Gastroesophageal sphincter (tissue), 4 donors: ENCODE results near the gene RUFY3. TPM values are rescaled to one million over a fixed set of nuclear protein-coding genes. Genes with fewer than 3 reads are reported as not detected.
"Not testable (repeated sequence)": the region's sequence is repeated elsewhere in the genome, so short reads cannot be mapped to it uniquely, and the experiment has no call there.

ENCODE experiments used
- ATAC-seq: fragments of 150-250 bp; one replicate; pipeline ENCODE4 v1.9.1; 2016; ENCODE audit warnings: mild to moderate bottlenecking, moderate library complexity
- H3K27ac ChIP-seq, 4 donors: fragments of 200-600 bp; sonication (generic) in 3 of 4; 1 replicate in 3 of 4; 2 replicates in 1 of 4; pipeline ENCODE4 v1.5.1; 2016 to 2019
- H3K27me3 ChIP-seq: fragments of 200-600 bp; sonication (generic); one replicate; pipeline ENCODE4 v1.5.1; 2019
- H3K36me3 ChIP-seq, 2 donors: fragments of 200-600 bp; sonication (generic); one replicate each; pipeline ENCODE4 v1.5.1; 2019; ENCODE audit warnings: control low read depth in 1 of 2
- H3K4me1 ChIP-seq, 3 donors: fragments of 200-600 bp; sonication (generic); 1 replicate in 2 of 3; 2 replicates in 1 of 3; pipeline ENCODE4 v1.5.1; 2016 to 2019; ENCODE audit warnings: control low read depth in 2 of 3
- H3K4me3 ChIP-seq, 2 donors: fragments of 200-600 bp; sonication (generic); one replicate each; pipeline ENCODE4 v1.5.1; 2019; ENCODE audit warnings: mild to moderate bottlenecking in 1 of 2, moderate library complexity in 1 of 2
- H3K9me3 ChIP-seq, 3 donors: fragments of 200-600 bp; sonication (generic); one replicate each; pipeline ENCODE4 v1.5.1; 2017 to 2019; ENCODE audit warnings: control low read depth in 2 of 3
- EP300 ChIP-seq: sonication (generic); formaldehyde crosslinking; IDR thresholded peaks from one replicate; pipeline ENCODE4 v1.6.1; 2017; ENCODE audit warnings: antibody characterized with exemption, mild to moderate bottlenecking
- POLR2A ChIP-seq, 2 donors: fragments of 450-650 bp; IDR thresholded peaks; one replicate each; pipeline ENCODE4 v1.6.1; 2017; ENCODE audit warnings: antibody characterized with exemption in 2 of 2, mild to moderate bottlenecking in 2 of 2, moderate library complexity in 1 of 2
- POLR2AphosphoS5 ChIP-seq: sonication (generic); formaldehyde crosslinking; IDR thresholded peaks from one replicate; pipeline ENCODE4 v1.6.1; 2017; ENCODE audit warnings: antibody characterized with exemption
- WGBS, 2 donors: methylation state at CpG; one replicate each; pipeline ENCODE4 v1.1.5; 2018; ENCODE audit warnings: low coverage in 1 of 2; 5-methylcytosine and 5-hydroxymethylcytosine counted together
- total RNA-seq, 4 donors: library from RNA; depleted of rRNA; stranded (reverse); fragments of >200 nt; gene quantifications; one replicate each; pipeline ENCODE4 v1.1.0, GENCODE V29; 2016
- TF ChIP-seq, protein P1 (sequence below), 4 experiments: fragments of 200-600 bp in 2 of 4; fragments of 450-650 bp in 2 of 4; sonication (generic) in 1 of 4; IDR thresholded peaks; one replicate each; pipeline ENCODE4 v1.5.1; 2017 to 2019; ENCODE audit warnings: antibody characterized with exemption in 4 of 4, mild to moderate bottlenecking in 2 of 4, moderate library complexity in 2 of 4

The RUFY3 gene
- total RNA-seq, 4 donors from 2014 or later, result 40.4 to 57.7 (median 49.7) TPM

DNA sequence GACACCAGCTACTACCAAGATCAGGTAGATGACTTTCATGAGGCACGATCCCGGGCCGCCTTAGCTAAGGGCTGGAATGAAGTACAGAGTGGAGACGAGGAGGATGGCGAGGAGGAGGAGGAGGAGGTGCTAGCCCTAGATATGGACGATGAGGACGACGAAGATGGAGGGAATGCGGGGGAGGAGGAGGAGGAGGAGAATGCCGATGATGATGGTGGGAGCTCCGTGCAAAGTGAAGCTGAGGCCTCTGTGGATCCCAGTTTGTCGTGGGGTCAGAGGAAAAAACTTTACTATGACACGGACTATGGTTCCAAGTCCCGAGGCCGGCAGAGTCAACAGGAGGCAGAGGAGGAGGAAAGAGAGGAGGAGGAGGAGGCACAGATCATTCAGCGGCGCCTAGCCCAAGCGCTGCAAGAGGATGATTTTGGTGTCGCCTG, 33.0 kb upstream of the RUFY3 start:
- Histone ChIP-seq H3K4me3 (peak overlapping the region; percentile 86 to 96), H3K27me3 (no peaks in the 10 kb centered on the region), H3K36me3 (peaks cover 0 to 23% of the 10 kb centered on the region in 2 donors), H3K4me1 (peaks cover 4 to 49% (median 18%) of the 10 kb centered on the region in 3 donors), H3K9me3 (no peaks in the 10 kb centered on the region), H3K27ac (peak overlapping the region; percentile 76 to 94 (median 92))
- 1 to 3% methylated on average over 14 to 19 of the region's 19 CpGs for WGBS, 2 donors
- no peak for ATAC-seq
- TF ChIP-seq, protein P1, sequence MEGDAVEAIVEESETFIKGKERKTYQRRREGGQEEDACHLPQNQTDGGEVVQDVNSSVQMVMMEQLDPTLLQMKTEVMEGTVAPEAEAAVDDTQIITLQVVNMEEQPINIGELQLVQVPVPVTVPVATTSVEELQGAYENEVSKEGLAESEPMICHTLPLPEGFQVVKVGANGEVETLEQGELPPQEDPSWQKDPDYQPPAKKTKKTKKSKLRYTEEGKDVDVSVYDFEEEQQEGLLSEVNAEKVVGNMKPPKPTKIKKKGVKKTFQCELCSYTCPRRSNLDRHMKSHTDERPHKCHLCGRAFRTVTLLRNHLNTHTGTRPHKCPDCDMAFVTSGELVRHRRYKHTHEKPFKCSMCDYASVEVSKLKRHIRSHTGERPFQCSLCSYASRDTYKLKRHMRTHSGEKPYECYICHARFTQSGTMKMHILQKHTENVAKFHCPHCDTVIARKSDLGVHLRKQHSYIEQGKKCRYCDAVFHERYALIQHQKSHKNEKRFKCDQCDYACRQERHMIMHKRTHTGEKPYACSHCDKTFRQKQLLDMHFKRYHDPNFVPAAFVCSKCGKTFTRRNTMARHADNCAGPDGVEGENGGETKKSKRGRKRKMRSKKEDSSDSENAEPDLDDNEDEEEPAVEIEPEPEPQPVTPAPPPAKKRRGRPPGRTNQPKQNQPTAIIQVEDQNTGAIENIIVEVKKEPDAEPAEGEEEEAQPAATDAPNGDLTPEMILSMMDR (IDR thresholded peaks at IDR 0.05), result no peak
- no peak for TF ChIP-seq EP300
- TF ChIP-seq POLR2A (IDR thresholded peaks at IDR 0.05), result no peak
- TF ChIP-seq POLR2AphosphoS5, result no peak

GRCh38 chr4:70691661-70692060, 30.1 kb upstream of the RUFY3 start:
- no peaks in the 10 kb centered on the region for H3K27me3 ChIP-seq
- peaks cover 0 to 23% of the 10 kb centered on the region in 2 donors for H3K36me3 ChIP-seq
- TF ChIP-seq, protein P1 (IDR thresholded peaks at IDR 0.05), result no peak
- no peak for TF ChIP-seq POLR2AphosphoS5
- TF ChIP-seq POLR2A (IDR thresholded peaks at IDR 0.05), result no peak
- no peak for TF ChIP-seq EP300
- no peaks in the 10 kb centered on the region for H3K9me3 ChIP-seq
- peaks cover 4 to 49% (median 18%) of the 10 kb centered on the region in 3 donors for H3K4me1 ChIP-seq
- no peak overlapping the region for H3K27ac ChIP-seq
- no peak overlapping the region for H3K4me3 ChIP-seq
- 72 to 75% methylated on average over 1 of the region's 1 CpG for WGBS, 2 donors
- ATAC-seq, result no peak

- WGBS, 2 donors, result 80 to 98% methylated on average over 1 to 7 of the region's 7 CpGs
- H3K4me3 ChIP-seq, H3K27me3 ChIP-seq, H3K9me3 ChIP-seq, ATAC-seq, H3K27ac ChIP-seq: not testable (repeated sequence)
- H3K4me1 ChIP-seq, result peaks cover 2 to 32% (median 13%) of the 10 kb centered on the region in 3 donors
- H3K36me3 ChIP-seq, result peaks cover 0 to 23% of the 10 kb centered on the region in 2 donors
Measured at GRCh38 chr4:70694633-70695032, 27.1 kb upstream of the RUFY3 start.

DNA sequence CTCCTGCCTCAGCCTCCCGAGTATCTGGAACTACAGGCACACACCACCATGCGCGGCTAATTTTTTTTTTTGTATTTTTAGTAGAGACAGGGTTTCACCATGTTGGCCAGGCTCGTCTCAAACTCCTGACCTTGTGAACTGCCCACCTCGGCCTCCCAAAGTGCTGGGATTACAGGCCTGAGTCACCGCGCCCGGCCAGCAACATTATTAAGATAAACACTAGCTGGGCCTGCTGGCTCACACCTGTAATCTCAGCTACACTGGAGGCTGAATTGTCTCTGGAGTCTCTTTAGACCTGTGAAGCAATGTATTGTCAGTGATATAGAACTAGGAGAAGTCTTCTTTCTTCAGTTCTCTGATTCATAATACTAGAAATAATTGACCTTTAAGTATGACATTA, 23.3 kb upstream of the RUFY3 start:
- 60 to 83% methylated on average over 8 of the region's 8 CpGs for WGBS, 2 donors
- H3K36me3 ChIP-seq, H3K4me3 ChIP-seq, H3K4me1 ChIP-seq, H3K9me3 ChIP-seq, H3K27ac ChIP-seq, ATAC-seq, H3K27me3 ChIP-seq: not testable (repeated sequence)

GRCh38 chr4:70700712-70701111, 21.1 kb upstream of the RUFY3 start:
- TF ChIP-seq POLR2A (IDR thresholded peaks at IDR 0.05) (no peak), EP300 (no peak), POLR2AphosphoS5 (no peak)
- TF ChIP-seq, protein P1 (IDR thresholded peaks at IDR 0.05), result no peak
- no peaks in the 10 kb centered on the region for H3K27me3 ChIP-seq
- no peaks in the 10 kb centered on the region for H3K36me3 ChIP-seq
- H3K4me3 ChIP-seq, result no peak overlapping the region
- H3K4me1 ChIP-seq, result peaks cover 0 to 9% (median 0%) of the 10 kb centered on the region in 3 donors
- 81 to 88% methylated on average over 5 of the region's 5 CpGs for WGBS, 2 donors
- no peaks in the 10 kb centered on the region for H3K9me3 ChIP-seq
- no peak for ATAC-seq
- no peak overlapping the region for H3K27ac ChIP-seq

DNA sequence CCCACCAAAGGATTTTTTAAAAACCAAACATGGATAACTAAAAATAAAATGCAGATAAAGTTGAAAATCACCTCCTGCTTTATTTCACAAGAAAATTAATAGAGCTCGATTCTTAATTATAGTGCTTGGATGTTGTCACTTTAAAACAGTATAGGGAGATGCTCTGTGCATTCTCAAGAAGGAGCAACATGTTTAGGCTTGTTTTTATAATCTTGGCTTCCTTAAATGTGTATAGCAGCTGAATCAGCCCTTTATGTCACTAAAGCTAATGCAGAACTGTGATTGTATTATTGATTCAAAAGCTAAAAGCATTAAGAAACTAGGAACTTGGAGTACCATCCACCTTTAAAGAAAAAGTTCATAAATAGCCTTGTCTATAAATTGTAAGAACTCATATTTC, 20.5 kb upstream of the RUFY3 start:
- Histone ChIP-seq H3K9me3 (no peaks in the 10 kb centered on the region), H3K27me3 (no peaks in the 10 kb centered on the region), H3K4me1 (peaks cover 0 to 14% (median 2%) of the 10 kb centered on the region in 3 donors), H3K36me3 (no peaks in the 10 kb centered on the region), H3K27ac (no peak overlapping the region), H3K4me3 (no peak overlapping the region)
- TF ChIP-seq POLR2AphosphoS5 (no peak), EP300 (no peak), POLR2A (IDR thresholded peaks at IDR 0.05) (no peak)
- TF ChIP-seq, protein P1 (IDR thresholded peaks at IDR 0.05), result no peak
- WGBS, 2 donors, result 83 to 100% methylated on average over 1 of the region's 1 CpG
- ATAC-seq, result no peak

DNA sequence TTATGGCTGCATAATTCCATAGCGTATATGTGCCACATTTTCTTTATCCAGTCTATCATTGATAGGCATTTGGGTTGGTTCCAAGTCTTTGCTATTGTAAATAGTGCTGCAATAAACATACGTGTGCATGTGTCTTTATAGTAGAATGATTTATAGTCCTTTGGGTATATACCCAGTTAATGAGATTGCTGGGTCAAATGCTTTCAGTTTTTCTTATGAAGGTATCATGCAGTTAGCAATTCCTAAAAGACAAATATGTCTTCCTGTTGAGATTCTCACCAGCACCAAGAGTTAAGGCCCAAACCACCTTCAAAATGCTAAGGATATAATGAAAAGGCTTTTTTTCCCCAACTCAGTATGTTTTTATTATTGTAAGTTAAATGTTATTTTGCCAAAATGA, 19.2 kb upstream of the RUFY3 start:
- not testable (repeated sequence) for ATAC-seq, H3K4me3 ChIP-seq, H3K27me3 ChIP-seq, H3K9me3 ChIP-seq, H3K36me3 ChIP-seq, H3K27ac ChIP-seq
- 64 to 69% methylated on average over 2 of the region's 2 CpGs for WGBS, 2 donors
- peaks cover 0 to 27% (median 9%) of the 10 kb centered on the region in 3 donors for H3K4me1 ChIP-seq
